ENCODE measurements around the gene HSPA6.
"Not testable (repeated sequence)": the region's sequence is repeated elsewhere in the genome, so short reads cannot be mapped to it uniquely, and the experiment has no call there.

- not testable (repeated sequence) for TF ChIP-seq EZH2 (IDR thresholded peaks at IDR 0.05; ENCODE audit: low read length); CTCF (optimal IDR thresholded peaks at IDR 0.05 in 1 of 3, IDR thresholded peaks at IDR 0.05 in 1 of 3, conservative IDR thresholded peaks at IDR 0.05 in 1 of 3; ENCODE audit: extremely low read depth in 1 of 3, insufficient read depth in 2 of 3, low read length in 3 of 3)
Observed at GRCh38 chr1:161525321-161525720, 981 bp downstream of the HSPA6 start.
